HG02938 (cell line): ENCODE measurements around the gene SIGLEC8.
"Not testable (repeated sequence)": the region's sequence is repeated elsewhere in the genome, so short reads cannot be mapped to it uniquely, and the experiment has no call there.

ENCODE experiments used
- ATAC-seq: cut with Tn5 transposase; IDR thresholded peaks from one replicate; pipeline ENCODE4 v1.9.1; 2021; ENCODE audit warnings: mild to moderate bottlenecking, moderate library complexity; ENCODE audit not compliant: unreplicated experiment

SIGLEC8 gene

DNA sequence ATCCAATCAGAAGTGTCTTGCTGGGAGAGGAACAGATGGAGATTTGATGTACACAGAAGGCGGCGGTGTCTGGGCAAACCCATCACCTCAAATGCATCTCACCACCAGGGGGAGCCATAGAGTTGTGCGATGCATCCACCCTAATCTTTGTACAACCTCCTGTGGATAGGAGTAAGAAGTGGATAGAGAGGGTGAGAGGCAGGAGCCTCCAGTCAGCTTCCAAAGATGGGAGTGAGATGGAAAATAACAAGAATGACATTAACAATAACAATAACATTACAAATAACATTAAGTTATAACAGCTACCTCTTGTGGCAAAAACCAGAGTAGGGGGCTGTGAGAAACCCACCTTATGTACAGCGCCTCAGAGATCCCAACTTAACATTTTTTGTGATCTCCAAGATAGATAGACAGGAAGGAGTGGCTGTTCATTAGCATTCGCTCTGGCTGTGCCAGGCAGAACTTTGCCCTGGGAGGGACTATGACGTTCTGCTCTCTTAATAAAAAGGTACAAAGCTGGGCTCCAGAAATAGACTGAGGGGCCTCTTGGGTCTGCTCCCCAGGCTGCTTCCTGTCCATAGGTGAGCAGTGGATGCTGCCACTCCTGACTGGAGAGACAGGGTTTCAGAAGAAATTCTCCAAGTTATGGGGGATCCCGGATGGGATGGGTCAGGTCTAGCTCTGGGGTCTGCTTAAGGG, 14.9 kb upstream of the SIGLEC8 start:
- no peak for ATAC-seq

DNA sequence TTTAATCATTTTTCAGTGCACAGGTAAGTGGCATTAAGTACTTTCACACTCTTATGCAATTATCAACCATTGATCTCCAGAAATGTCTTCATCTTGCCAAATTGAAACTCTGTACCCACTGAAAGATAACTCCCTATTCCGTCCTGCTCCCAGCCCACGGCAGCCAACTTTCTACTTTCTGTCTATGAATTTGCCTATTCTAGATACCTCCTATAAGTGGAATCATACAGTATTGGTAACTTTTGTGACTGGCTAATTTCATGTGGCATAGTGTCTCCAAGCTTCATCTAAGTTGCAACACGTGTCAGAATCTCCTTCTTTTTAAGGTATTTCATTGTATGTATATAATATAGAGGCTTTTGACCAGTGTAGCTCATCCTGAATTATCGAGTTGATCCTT, 14.4 kb upstream of the SIGLEC8 start:
- no peak for ATAC-seq

DNA sequence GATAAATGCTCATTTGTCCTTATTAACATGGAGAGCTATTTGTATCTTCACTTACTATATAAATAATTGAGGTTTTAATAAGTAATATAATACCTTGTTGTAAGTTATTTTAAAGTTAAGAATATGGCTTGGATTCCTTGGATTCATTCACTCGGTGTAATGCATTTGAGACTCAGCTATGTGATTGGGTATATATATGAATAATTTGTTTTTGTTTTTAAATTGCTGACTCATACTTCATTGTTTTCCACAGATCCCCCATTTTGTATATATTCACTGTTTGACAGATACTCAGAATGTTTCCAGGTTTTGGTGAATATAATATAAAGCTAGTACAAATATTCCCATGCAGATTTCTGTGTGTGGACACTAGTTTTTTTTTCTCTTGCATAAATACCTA, 13.3 kb upstream of the SIGLEC8 start:
- no peak for ATAC-seq

DNA sequence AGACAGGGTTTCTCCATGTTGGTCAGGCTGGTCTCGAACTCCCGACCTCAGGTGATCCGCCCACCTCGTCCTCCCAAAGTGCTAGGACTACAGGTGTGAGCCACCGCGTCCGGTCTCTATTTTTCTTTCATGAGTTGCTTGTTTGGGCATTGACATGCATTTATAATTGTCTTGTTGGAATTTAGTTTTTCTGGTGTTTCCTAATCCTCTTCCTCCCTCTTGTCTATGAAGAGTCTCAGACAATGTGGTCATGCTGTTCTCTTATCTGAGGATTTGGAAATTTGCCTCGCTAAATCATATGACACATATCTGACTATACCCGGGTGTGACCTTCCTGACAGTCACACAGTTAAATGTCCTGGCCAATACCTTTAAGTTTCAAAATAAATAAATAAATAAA, 12.7 kb upstream of the SIGLEC8 start:
- ATAC-seq: no peak

DNA sequence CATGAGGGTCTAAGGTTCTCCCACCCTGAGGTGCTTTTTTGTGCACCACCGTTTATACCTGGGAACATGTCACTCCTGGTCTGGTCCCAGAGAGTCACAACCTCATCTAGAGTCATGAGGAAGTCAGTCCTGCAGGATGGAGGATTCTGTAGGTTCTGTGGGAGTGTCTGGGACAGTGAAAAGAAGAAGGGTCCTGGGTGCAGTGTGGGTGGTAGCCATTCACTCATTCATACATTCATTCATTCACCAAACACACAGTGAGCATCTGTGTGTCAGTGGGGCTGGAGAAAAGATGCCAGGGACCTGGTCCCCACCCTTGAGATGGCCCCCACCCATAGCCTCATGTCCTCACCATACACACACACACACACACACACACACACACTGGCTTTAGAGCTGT, 11.4 kb upstream of the SIGLEC8 start:
- ATAC-seq: no peak

DNA sequence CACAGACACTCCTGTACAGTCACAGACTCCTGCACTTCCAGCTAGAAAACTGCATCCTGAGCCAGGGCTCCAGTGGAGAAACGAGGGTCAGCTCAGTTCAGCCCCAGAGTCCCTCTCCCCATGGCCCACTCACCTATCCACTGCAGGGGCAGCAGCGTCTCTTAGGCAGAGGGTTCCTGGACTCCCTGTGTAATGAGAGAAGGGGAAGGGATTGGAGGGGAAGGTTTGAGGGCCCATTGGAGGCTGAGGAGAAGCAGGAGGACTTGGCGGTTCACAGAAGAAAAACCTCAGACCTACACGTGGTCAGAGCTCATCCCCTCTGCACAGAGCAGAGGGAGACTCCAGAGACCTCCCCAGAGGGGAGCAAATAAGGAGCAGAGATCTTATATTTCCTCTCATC, 10.9 kb upstream of the SIGLEC8 start:
- no peak for ATAC-seq

DNA sequence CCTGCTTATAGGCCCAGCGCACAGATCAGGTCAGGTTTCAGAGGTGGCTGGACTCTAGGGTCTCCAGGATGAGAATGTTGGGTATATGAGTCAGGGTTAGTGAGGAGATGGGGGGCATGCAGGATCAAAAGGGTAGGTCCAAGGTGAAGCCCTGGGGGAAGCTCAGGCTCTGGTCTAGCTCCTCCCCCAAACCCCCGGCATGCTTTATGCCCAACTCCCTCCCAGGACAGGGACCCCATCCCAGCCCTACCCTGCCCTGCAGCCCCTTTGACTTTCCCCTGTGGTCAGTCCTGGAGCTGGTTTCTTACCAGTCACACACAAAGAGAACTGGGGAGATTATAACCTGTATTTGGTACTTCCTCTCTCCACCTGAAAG, 10.3 kb upstream of the SIGLEC8 start:
- no peak for ATAC-seq

DNA sequence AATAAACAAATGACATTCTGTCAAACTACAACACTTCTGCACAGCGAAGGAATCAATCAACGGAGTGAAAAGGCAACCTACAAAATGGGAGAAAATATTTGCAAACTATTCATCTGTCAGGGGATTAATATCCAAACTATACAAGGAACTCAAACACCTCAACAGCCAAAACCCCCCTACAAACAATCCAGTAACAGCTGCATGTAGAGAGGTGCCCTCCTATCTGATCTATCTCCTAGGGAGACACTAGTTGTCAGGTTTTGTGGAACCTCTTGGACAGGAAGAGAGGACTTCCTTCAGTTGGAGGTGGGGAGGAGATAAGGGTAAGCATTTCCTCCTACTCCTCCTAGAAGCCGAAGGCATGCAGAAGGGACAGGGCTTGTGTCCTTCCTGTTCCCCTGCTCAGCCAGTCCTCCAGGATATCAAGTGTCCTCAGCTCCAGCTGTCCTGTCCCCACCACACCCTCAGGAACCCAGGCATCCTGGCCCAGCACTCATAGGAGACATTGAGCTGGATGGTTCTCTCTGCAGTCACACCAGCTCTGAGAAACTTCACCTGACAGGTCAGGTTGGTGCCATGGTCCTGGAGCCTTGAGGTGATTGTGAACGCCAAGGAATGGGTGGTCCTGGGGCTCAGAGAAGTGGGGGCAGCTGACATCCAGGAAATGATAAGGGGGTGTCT, 9.8 kb upstream of the SIGLEC8 start:
- no peak for ATAC-seq

DNA sequence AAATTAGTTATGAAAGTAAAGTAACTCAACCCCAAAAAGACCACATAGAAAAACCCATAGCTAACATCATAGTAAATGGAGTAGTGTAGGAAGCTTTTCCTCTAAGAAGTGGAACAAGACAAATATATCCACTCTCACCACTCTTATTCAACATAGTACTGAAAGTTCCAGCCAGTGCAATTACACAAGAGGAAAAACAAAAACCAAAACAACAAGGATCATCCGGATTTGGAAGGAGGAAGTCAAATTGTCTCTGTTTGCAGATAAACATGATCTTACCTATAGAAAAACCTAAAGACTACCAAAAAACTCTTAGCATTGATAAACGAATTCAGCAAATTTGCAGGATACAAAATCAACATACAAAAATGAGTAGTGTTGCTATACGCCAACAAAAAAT, 8.5 kb upstream of the SIGLEC8 start:
- ATAC-seq: no peak

DNA sequence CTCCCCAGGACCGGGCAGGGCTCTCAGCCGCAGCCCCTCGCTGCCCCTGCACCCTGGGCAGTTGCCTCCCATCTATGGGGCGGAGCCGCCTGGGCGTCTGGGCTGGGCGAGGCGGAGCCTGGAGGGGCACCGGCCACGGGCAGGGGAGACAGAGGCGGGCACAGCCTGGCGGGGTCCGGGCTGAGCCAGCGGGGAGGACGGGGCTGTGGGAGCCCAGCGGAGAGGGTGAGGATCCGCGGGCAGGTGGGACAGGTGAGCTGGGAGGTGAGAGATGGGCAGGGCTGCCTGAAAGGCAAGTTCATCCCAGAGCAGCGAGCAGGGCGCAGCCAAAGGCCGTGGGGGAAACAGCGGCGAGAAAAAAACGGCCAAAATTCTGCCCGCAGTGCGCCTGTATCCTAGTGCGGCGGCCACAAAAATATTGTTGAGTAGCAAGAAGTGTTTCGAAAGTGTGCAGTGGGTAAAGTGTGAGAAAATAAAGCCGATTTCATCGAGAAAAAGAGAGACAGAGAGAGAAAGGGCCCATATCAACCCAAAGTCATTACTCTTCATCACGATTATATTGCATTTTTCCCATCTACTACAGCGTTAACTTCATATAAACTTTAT, 5.8 kb upstream of the SIGLEC8 start:
- ATAC-seq: not testable (repeated sequence)

DNA sequence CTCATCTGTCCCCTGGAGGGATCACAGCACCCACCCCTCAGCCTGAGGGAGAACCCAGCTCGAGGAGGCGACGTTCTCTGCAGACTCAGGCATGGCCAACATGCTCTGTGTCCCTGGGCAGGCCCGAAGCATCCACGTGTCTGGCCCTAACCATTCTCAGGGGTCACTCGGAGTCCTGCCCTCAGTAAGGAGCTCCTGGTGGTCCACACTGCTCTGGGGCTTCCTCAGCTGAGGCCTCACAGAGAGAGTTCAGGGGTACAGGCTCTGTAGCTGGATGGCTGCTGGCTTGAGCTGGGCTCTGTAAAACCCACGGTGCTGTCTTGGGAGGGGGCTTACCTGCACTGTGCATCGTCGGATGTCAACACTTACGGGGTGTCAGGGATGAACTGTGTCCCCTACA, 4.4 kb upstream of the SIGLEC8 start:
- no peak for ATAC-seq

DNA sequence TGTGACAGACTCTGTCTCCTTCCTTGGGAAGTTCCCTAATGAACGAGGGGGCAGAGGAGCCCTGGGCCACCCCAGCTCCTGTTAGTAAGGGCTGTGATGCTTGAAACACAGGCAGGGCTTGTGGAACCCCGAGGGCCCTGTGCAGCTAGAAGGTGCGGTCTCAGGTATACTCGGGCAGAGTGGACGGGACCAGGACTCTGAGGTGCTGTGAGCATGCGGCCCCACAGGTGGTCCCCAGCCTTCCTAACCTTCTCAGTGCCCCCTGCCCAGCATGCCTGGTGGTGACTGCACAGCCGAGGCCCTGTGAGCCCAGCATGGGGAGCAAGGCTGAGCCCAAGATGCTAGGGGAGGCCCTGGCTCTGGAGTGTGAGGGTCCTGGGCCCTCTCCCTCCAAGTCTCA, 4.0 kb upstream of the SIGLEC8 start:
- no peak for ATAC-seq

DNA sequence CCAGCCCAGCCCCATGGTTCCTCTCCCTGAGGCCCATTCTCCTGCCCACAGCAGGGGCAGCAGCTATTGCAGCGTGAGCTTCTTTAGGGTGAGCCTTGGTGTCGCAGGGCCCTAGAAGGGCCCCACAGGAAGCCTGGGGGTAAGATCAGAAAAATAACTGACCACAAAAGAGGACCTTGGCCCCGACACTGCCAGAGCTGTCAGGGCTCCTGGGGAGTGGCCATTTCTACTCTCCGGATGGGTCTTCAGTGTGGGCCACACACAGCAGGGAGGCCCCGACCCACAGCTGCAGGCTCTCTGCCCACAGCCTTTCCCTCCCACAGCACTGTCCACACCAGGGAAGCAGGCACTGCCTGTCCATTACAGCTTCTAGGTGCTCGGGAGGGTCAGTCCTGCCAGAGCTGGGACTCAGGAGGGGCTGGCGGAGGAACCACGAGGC, 3.5 kb upstream of the SIGLEC8 start:
- ATAC-seq: no peak

DNA sequence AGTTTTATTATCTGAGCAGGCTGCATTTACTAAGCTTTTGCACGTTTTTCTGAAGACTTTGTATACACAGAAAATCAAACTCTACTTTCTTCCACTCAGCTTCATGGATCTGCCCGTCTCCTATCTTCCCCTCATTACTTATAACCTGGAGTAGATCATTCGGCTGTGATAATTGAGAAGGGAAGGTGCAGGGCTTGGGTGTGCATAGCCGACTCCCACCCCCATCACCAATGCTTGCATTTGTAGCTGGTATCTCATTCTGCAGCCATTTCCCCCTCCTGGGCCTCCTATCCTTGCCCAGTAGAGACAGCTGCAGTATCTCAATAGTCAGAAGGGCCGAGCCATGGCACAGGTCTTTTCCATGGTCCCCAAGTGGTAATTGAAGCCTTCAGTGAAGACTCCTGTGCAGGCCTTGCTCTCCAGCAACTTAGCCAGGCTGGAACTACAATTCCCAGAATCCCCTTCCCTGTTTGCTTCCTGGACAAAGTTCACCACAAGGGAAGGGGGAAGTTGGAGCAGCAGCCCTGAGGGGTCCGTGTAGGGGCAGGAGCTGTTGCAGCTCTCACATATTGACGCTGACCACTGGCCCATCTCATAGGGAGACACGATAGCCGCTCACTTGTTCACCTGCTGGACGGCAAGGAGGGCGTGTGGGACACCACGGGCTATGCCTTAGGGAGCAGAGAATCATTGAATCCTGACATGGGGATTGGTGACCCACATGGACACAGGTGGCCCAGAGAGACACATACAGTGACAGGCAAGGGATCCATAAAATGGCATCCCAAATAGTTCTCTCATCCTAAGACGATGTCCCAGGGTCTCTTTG, 2.1 kb upstream of the SIGLEC8 start:
- ATAC-seq: no peak

DNA sequence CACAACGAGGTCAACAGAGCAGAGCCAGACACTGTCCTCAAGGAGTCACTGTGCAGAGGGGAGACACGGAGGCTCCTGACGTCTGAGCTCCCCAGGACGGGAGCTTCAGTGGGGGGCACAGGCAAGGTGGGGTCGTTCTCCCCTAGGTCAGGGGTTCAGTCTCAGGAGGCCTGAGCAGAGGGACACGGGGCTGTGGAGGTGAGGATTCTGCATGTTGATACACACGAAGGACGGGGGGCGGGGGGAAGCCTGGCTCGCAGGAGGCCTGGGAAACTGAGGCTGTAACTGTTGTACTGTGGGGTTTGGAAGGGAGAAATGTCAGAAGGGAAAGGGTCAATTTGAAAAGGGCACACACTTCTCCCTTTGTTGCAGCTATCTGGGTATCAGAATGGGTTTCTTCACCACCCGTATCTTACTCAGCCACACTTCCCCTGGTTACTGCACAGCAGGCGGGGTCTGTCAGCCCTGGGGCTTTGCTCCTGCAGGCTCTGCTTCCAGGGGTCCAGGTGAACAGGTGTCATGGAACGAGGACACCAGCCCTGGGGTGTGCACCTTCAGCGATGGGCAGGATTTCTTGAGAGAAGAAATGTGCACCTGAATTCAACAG, 748 bp upstream of the SIGLEC8 start:
- no peak for ATAC-seq

DNA sequence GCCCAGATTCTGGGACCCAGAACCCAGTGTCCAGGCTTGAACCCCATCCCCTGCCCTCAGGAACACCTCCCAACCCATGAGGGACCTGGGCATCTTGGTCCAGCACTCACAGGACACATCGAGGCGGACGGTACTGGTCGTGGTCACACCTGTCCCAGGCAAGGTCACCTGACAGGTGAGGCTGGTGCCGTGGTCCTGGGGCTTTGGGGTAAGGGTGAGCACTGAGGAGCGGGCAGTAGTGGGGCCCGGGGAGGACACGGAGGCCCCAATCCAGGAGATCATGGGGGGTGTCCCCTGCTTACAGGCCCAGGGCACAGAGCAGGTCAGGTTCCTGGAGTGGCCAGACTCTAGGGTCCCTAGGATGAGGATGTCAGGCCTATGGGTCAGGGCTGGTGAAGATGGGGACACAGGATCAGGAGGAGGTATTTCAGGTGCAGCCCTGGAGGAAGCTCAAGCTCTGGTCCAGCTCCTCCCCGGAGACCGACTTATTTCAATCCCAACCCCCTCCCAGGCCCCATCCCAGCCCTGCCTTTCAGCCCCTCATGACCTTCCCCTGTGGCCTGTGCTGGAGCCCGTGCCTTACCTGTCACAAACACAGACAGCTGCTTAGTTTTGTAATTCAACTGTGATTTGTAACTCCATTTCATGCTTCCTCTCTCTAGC, 772 bp downstream of the SIGLEC8 start:
- ATAC-seq: no peak

DNA sequence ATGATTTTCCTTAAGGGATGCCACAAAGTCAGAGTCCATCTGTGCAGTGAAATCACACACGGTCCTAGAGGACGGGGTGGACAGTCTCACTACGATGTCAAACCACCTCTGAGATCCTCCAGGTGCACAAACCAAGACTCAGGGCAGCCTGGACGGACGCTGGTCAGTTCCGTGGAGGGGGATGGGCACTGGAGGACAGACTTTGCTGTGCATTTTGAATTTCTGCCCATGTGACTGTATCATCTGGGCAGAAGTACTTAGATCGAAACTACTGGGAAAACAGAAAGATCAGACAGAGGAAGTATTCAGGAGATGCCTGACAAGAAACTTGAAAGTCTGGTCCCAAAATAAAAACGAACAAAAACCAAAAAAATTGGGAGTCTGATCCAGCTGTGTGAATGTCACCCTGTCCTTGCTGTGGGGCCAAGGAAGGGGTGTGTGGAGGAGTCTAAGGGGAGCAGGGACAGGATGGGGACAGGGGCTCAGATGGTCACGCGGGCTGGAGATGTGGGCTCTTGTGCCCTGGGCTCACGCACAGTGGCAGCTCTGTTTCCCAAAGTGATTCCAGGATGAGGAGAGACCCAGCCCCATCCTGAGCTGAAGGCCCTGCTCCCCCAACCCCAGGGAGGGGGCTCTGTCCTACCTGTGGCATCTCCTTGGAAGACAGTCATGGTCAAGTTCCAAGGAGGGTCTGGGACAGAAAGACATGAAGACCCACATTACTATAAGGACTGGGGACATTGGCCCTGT, 1.5 kb downstream of the SIGLEC8 start:
- no peak for ATAC-seq

DNA sequence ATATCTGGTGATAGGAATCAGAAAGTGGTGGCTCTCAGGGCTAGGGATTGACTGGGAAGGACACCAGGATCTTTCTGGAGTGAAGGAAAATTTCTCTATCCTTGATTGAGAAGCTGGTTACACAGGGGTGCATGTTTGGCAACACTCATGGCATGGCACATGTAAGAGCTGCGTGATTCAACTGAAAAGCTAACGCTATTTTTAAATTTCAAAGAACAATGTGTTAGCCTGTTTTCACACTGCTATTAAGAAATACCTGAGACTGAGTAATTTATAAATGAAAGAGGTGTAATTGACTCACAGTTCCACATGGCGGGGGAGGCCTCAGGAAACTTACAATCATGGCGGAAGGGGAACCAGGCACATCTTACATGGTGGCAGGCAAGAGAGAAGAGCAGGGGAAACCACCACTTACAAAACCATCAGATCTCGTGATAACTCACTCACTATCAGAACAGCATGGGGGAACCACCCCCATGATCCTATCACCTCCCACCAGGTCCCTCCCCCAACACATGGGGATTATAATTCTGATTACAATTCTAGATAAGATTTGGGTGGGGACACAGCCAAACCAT, 7.4 kb downstream of the SIGLEC8 start:
- no peak for ATAC-seq

DNA sequence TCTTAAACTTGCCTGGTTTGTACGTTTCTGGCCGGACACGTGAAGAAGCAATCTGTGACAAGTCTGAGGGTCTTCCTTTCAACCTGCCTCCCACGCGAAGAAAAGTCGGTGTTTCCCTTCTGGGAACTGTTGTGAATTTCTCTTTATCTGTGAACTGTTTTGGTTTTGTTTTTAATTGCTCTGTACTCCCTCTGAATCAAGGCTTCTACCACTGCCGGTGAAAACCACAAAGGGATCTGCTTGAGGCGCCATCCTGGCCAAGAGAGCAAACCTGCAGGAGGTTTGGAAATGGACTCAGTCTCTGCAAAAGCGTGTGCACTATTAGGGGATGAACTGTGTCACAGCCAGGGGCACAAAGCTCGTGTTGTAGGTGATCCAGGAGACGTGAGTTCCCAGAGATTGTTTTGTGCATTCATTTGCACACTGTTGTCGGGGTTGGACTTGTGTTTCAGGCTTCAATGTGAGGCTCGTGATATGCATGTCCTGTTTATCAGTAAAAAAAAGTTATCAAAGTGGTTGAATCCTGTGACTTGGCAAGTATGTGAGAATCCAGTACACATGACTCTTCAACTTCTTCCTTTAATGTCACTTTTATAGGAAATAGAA, 9.7 kb downstream of the SIGLEC8 start:
- no peak for ATAC-seq
